GM12878 (cell line): ENCODE measurements around the gene CALHM4. TPM values are rescaled to one million over a fixed set of nuclear protein-coding genes. Genes with fewer than 3 reads are reported as not detected.

ENCODE experiments used
- ATAC-seq: fragments of 200-7000 bp; cut with Tn5 transposase; 3 replicates; pipeline ENCODE4 v1.9.1; 2020; ENCODE audit warnings: mild to moderate bottlenecking, moderate library complexity
- BruUV-seq: library from RNA; stranded (reverse); fragments of 400-500 nt; replicated peaks from 2 replicates; lab custom pipeline; 2021; lab: Mats Ljungman, UMichigan
- CTCF ChIA-PET: fragments of 300-600 bp; sonication (Branson Sonifier 250); formaldehyde crosslinking; extraction: SDS; loops from one replicate; lab custom pipeline; 2021; ENCODE audit warnings: inconsistent platforms; lab: Yijun Ruan, JAX
- POLR2A ChIA-PET: fragments of 350-600 bp; formaldehyde crosslinking; extraction: SDS; loops from one replicate; lab custom pipeline; 2021; ENCODE audit warnings: inconsistent platforms; lab: Charles Lee
- RAD21 ChIA-PET: fragments of 300-600 bp; sonication (Branson Sonifier 250); formaldehyde crosslinking; loops from one replicate; lab custom pipeline; 2023; ENCODE audit warnings: antibody characterized with exemption; ENCODE audit not compliant: unreplicated experiment; lab: Charles Lee
- SMC1A ChIA-PET: fragments of 300-600 bp; sonication (Branson Sonifier 250); formaldehyde crosslinking; loops from one replicate; lab custom pipeline; 2023; ENCODE audit not compliant: unreplicated experiment, uncharacterized antibody; lab: Charles Lee
- DNase-seq: peaks from one replicate; pipeline ENCODE4 v3.0.0-alpha.2; 2011; ENCODE audit warnings: low read depth, low spot score
- FAIRE-seq: peaks from 3 replicates; lab custom pipeline; 2011; peaks lifted over from hg19 to GRCh38; lab: Jason Lieb, UNC
- H2AFZ ChIP-seq: 2 replicates; pipeline ENCODE4 v1.6.0; 2011; ENCODE audit warnings: low read depth, low read length, control low read depth; ENCODE audit not compliant: control insufficient read depth
- H3K27ac ChIP-seq: 2 replicates; pipeline ENCODE4 v1.5.1; 2011; ENCODE audit warnings: control low read depth; ENCODE audit not compliant: control insufficient read depth, insufficient read depth
- H3K27me3 ChIP-seq, 2 experiments: replicated peaks in 1 of 2; 2 replicates each; pipeline versions ENCODE4 v1.6.0 to v1.6.1; 2011; ENCODE audit warnings: low read length in 1 of 2; ENCODE audit not compliant: control insufficient read depth in 2 of 2, insufficient read depth in 2 of 2
- H3K36me3 ChIP-seq, 2 experiments: 2 replicates each; pipeline ENCODE4 v1.5.1; 2011; ENCODE audit warnings: low read length in 1 of 2; ENCODE audit not compliant: control insufficient read depth in 2 of 2, insufficient read depth in 2 of 2
- H3K4me1 ChIP-seq: 2 replicates; pipeline ENCODE4 v1.6.1; 2011; ENCODE audit warnings: mild to moderate bottlenecking, low read length, moderate library complexity, mixed read lengths; ENCODE audit not compliant: control insufficient read depth, insufficient read depth
- H3K4me2 ChIP-seq: 2 replicates; pipeline ENCODE4 v1.6.0; 2011; ENCODE audit warnings: control low read depth; ENCODE audit not compliant: control insufficient read depth, insufficient read depth
- H3K4me3 ChIP-seq: fragments of 200-600 bp; sonication (generic); 2 replicates; pipeline ENCODE4 v1.5.1; 2016
- H3K79me2 ChIP-seq: 2 replicates; pipeline ENCODE4 v1.6.0; 2011; ENCODE audit warnings: low read length; ENCODE audit not compliant: control insufficient read depth, insufficient read depth
- H3K9ac ChIP-seq: 2 replicates; pipeline ENCODE4 v1.8.0; 2011; ENCODE audit warnings: low read length, control low read depth, mixed read lengths; ENCODE audit not compliant: control insufficient read depth, insufficient read depth
- H3K9me3 ChIP-seq: replicated peaks from 3 replicates; pipeline ENCODE4 v1.5.1; 2011; ENCODE audit warnings: mild to moderate bottlenecking, low read length; ENCODE audit not compliant: control insufficient read depth, insufficient read depth
- H4K20me1 ChIP-seq: 2 replicates; pipeline ENCODE4 v1.6.0; 2011; ENCODE audit not compliant: control insufficient read depth, insufficient read depth
- CHD4 ChIP-seq: fragments of 200-600 bp; sonication (generic); IDR thresholded peaks from 2 replicates; pipeline ENCODE4 v1.6.1; 2016; ENCODE audit warnings: mild to moderate bottlenecking
- DPF2 ChIP-seq: fragments of 450-650 bp; IDR thresholded peaks from 2 replicates; pipeline ENCODE4 v1.6.1; 2017; ENCODE audit warnings: mild to moderate bottlenecking
- JUND ChIP-seq: IDR thresholded peaks from 2 replicates; pipeline ENCODE4 v1.6.1; 2012; ENCODE audit warnings: low read depth, mild to moderate bottlenecking, low read length, improper control_type of control experiment, moderate library complexity
- MTA3 ChIP-seq: IDR thresholded peaks from 2 replicates; pipeline ENCODE4 v1.6.1; 2012; ENCODE audit warnings: low read length, inconsistent platforms, borderline replicate concordance
- MYC ChIP-seq: IDR thresholded peaks from 2 replicates; pipeline ENCODE4 v1.6.1; 2011; ENCODE audit warnings: mild to moderate bottlenecking, low read length, moderate library complexity, inconsistent platforms; ENCODE audit not compliant: insufficient read depth, insufficient replicate concordance, insufficient read length, severe bottlenecking
- NBN ChIP-seq: fragments of 450-650 bp; IDR thresholded peaks from 2 replicates; pipeline ENCODE4 v1.6.1; 2016
- RAD51 ChIP-seq: fragments of 450-650 bp; IDR thresholded peaks from 2 replicates; pipeline ENCODE4 v1.6.1; 2016; ENCODE audit warnings: moderate library complexity, mild to moderate bottlenecking, inconsistent platforms
- RCOR1 ChIP-seq: conservative IDR thresholded peaks from 2 replicates; pipeline ENCODE4 v1.6.1; 2012; ENCODE audit warnings: low read depth, low read length, improper control_type of control experiment
- SMC3 ChIP-seq: IDR thresholded peaks from 2 replicates; pipeline ENCODE4 v1.6.1; 2011; ENCODE audit warnings: low read length, improper control_type of control experiment, borderline replicate concordance
- SP1 ChIP-seq: IDR thresholded peaks from one replicate; pipeline ENCODE4 v1.6.1; 2011; ENCODE audit warnings: low read depth, low read length
- STAT3 ChIP-seq: IDR thresholded peaks from 2 replicates; pipeline ENCODE4 v1.6.1; 2011; ENCODE audit warnings: low read depth, low read length, improper control_type of control experiment
- TBL1XR1 ChIP-seq: IDR thresholded peaks from 2 replicates; pipeline ENCODE4 v1.6.1; 2012; ENCODE audit warnings: low read depth, low read length, improper control_type of control experiment
- TCF7 ChIP-seq: IDR thresholded peaks from 2 replicates; pipeline ENCODE4 v1.6.1; 2014; ENCODE audit warnings: antibody characterized with exemption, borderline replicate concordance
- ZSCAN29 ChIP-seq: fragments of 450-650 bp; IDR thresholded peaks from 2 replicates; pipeline ENCODE4 v1.6.1; 2017; ENCODE audit warnings: mild to moderate bottlenecking, moderate library complexity
- WGBS: methylation state at CpG from one replicate; pipeline ENCODE4 v1.1.6; 2016; ENCODE audit warnings: low lambda C conversion rate; ENCODE audit not compliant: insufficient replicate concordance, insufficient coverage; ENCODE audit errors: missing lambda C conversion rate; 5-methylcytosine and 5-hydroxymethylcytosine counted together
- in situ Hi-C: fragments of 300-500 bp; cut with MboI; formaldehyde crosslinking; loops from 9 replicates; pipeline ENCODE4 v1.14.3; 2018; ENCODE audit warnings: mixed read lengths
- intact Hi-C: fragments of 100-400 bp; cut with micrococcal nuclease; formaldehyde crosslinking; loops from one replicate; pipeline ENCODE4 v1.14.2; 2022; ENCODE audit not compliant: unreplicated experiment
- polyA plus RNA-seq, 11 experiments: library from polyadenylated mRNA; depleted of rRNA in 4 of 11; unstranded in 6 of 11; stranded (reverse) in 5 of 11; fragments of >200 nt; fragmentation: Nextera tagmentation in 4 of 11; fragmentation: Illumina TruSeq in 1 of 11; extraction: Ambion mirVana in 4 of 11; extraction: Trizol in 1 of 11; gene quantifications; 1 replicate in 1 of 11; 2 replicates in 10 of 11; pipeline versions ENCODE4 v1.2.1 to v1.2.3, GENCODE V29; 2011 to 2016; ENCODE audit warnings: inconsistent platforms in 2 of 11, missing spikeins in 2 of 11, low read depth in 1 of 11
- total RNA-seq, 4 experiments: library from RNA; depleted of rRNA in 3 of 4; stranded (reverse); fragments of >200 nt in 3 of 4; fragmentation: Illumina TruSeq in 1 of 4; extraction: Trizol in 1 of 4; gene quantifications; 2 replicates each; pipeline versions ENCODE4 v1.2.1 to v1.2.3, GENCODE V29; 2013 to 2021
- TF ChIP-seq, protein P1 (sequence below): fragments of 150-350 bp; IDR thresholded peaks from 2 replicates; pipeline ENCODE4 v1.6.1; 2014; ENCODE audit warnings: mild to moderate bottlenecking, low read depth, low read length
- TF ChIP-seq, protein P2 (sequence below): fragments of 450-650 bp; formaldehyde crosslinking; IDR thresholded peaks from 2 replicates; pipeline ENCODE4 v1.4.0; 2022; ENCODE audit warnings: mild to moderate bottlenecking, moderate library complexity
- TF ChIP-seq, protein P3 (sequence below): IDR thresholded peaks from 2 replicates; pipeline ENCODE4 v1.6.1; 2011; ENCODE audit warnings: borderline replicate concordance, low read depth, mild to moderate bottlenecking, moderate library complexity, mixed read lengths, low read length; ENCODE audit not compliant: insufficient read depth; ENCODE audit errors: extremely low read length
- TF ChIP-seq, protein P4 (sequence below): IDR thresholded peaks from 2 replicates; pipeline ENCODE4 v1.6.1; 2011; ENCODE audit warnings: borderline replicate concordance, low read depth, mild to moderate bottlenecking, moderate library complexity, low read length; ENCODE audit not compliant: insufficient read depth, poor library complexity, severe bottlenecking

CALHM4 gene
- total and polyA plus RNA-seq, 10 of the 15 experiments (the other 5 are each of a cell fraction or from before 2014, with no cell fraction given): not detected

DNA sequence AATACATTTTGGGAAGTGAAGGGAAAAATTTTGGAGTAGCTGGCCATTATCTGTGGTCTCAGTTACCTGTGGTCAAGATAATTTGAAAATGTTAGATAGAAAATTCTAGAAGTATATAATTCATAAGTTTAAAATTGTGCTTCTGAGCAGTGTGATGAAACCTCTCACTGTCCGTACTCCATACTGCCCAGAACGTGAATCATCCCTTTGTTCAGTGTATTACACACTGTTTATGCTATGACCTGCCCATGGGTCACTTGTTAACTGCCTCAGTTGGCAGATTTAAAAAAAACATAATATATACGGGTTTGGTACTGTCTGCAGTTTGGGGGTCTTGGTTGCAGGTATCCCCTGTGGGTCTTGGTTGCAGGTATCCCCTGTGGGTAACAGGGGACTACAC, 46.2 kb upstream of the CALHM4 start:
- Histone ChIP-seq H3K4me2 (no peak overlapping the region), H3K27me3 (no peaks in the 10 kb centered on the region), H3K9me3 (no peaks in the 10 kb centered on the region), H3K9ac (no peak overlapping the region), H3K79me2 (no peaks in the 10 kb centered on the region), H3K4me1 (peaks cover 9% of the 10 kb centered on the region), H4K20me1 (no peaks in the 10 kb centered on the region), H3K36me3 (no peaks in the 10 kb centered on the region), H3K4me3 (no peak overlapping the region), H3K27ac (no peak overlapping the region), H2AFZ (no peak overlapping the region)
- WGBS: 65% methylated on average over 3 of the region's 3 CpGs
- SMC1A ChIA-PET: no interaction called here
- RAD21 ChIA-PET: no interaction called here
- CTCF ChIA-PET: no interaction called here
- intact Hi-C loops: no loop called here
- BruUV-seq: no TSS peak
- TF ChIP-seq, protein P1, sequence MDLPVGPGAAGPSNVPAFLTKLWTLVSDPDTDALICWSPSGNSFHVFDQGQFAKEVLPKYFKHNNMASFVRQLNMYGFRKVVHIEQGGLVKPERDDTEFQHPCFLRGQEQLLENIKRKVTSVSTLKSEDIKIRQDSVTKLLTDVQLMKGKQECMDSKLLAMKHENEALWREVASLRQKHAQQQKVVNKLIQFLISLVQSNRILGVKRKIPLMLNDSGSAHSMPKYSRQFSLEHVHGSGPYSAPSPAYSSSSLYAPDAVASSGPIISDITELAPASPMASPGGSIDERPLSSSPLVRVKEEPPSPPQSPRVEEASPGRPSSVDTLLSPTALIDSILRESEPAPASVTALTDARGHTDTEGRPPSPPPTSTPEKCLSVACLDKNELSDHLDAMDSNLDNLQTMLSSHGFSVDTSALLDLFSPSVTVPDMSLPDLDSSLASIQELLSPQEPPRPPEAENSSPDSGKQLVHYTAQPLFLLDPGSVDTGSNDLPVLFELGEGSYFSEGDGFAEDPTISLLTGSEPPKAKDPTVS: no peak
- TF ChIP-seq, protein P2, sequence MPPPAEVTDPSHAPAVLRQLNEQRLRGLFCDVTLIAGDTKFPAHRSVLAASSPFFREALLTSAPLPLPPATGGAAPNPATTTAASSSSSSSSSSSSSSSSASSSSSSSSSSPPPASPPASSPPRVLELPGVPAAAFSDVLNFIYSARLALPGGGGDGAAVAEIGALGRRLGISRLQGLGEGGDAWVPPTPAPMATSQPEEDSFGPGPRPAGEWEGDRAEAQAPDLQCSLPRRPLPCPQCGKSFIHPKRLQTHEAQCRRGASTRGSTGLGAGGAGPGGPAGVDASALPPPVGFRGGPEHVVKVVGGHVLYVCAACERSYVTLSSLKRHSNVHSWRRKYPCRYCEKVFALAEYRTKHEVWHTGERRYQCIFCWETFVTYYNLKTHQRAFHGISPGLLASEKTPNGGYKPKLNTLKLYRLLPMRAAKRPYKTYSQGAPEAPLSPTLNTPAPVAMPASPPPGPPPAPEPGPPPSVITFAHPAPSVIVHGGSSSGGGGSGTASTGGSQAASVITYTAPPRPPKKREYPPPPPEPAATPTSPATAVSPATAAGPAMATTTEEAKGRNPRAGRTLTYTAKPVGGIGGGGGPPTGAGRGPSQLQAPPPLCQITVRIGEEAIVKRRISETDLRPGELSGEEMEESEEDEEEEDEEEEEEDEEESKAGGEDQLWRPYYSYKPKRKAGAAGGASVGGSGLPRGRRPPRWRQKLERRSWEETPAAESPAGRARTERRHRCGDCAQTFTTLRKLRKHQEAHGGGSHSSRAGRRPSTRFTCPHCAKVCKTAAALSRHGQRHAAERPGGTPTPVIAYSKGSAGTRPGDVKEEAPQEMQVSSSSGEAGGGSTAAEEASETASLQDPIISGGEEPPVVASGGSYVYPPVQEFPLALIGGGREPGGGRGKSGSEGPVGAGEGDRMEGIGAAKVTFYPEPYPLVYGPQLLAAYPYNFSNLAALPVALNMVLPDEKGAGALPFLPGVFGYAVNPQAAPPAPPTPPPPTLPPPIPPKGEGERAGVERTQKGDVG (CRISPR knock-in tag): no peak
- TF ChIP-seq TBL1XR1 (no peak), MYC (no peak), MTA3 (no peak), RCOR1 (no peak), SP1 (no peak), DPF2 (no peak), JUND (no peak), SMC3 (no peak), NBN (no peak), TCF7 (no peak), STAT3 (no peak), ZSCAN29 (no peak), CHD4 (no peak), RAD51 (no peak)
- TF ChIP-seq, protein P3, sequence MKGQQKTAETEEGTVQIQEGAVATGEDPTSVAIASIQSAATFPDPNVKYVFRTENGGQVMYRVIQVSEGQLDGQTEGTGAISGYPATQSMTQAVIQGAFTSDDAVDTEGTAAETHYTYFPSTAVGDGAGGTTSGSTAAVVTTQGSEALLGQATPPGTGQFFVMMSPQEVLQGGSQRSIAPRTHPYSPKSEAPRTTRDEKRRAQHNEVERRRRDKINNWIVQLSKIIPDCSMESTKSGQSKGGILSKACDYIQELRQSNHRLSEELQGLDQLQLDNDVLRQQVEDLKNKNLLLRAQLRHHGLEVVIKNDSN: no peak
- TF ChIP-seq, protein P4, sequence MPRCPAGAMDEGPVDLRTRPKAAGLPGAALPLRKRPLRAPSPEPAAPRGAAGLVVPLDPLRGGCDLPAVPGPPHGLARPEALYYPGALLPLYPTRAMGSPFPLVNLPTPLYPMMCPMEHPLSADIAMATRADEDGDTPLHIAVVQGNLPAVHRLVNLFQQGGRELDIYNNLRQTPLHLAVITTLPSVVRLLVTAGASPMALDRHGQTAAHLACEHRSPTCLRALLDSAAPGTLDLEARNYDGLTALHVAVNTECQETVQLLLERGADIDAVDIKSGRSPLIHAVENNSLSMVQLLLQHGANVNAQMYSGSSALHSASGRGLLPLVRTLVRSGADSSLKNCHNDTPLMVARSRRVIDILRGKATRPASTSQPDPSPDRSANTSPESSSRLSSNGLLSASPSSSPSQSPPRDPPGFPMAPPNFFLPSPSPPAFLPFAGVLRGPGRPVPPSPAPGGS: no peak
- POLR2A ChIA-PET: no interaction called here
- in situ Hi-C loops: no loop called here
- ATAC-seq (no peak), DNase-seq (no peak), FAIRE-seq (no peak)
